ENCODE data around the gene CDC25B.

CDC25B gene

DNA sequence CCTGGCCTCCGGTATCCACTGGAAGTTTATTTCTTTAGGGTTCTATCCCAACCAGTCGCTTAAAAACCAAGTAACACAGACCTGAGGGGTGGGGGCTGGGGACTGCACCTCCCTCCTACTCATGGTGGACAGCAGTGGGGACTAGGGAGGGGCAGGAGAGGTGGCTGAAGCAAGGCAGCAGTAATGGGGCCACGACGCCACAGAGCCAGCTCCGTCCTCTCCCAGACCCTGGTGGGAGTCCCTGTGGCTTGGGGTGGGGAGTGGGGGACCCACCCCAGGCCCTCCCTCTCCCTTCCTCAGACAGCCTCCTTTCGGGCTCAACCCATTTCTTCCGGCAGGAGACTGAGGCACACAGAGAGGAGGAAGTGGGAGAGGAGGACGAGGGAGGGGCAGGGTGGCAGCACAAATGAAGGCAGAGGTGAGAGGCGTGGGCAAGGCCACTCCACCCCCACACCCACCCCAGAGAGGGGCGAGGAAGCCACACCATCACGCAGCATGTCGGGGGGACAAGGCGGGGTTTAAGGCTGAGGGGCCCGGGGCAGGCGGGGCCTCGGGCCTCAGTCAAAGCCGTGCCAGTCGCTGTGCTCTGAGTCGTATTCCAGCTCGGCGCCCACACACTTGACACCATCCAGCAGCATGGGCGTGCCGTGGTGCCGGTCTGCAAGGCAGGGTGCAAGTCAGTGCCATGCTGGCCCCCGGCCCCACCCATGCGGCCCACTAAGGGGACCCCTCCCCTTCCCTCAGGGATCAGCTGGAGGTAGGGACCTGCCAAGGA lies 42.4 kb upstream of the CDC25B start:
- H3K9me3 ChIP-seq (ENCODE audit: control insufficient read depth, low read length) = no peaks in the 10 kb centered on the region
- peaks cover 12% of the 10 kb centered on the region for H3K4me1 ChIP-seq (ENCODE audit: control insufficient read depth, insufficient read depth, low read length)
- no peak overlapping the region for H3K27ac ChIP-seq (ENCODE audit: insufficient read depth, low read depth, low read length, poor library complexity, severe bottlenecking)
- H3K36me3 ChIP-seq (ENCODE audit: control insufficient read depth, insufficient read depth, low read length) = no peaks in the 10 kb centered on the region
- no peak overlapping the region for H3K4me3 ChIP-seq (ENCODE audit: insufficient read depth, low read depth, low read length)
- peaks cover 44% of the 10 kb centered on the region for H3K27me3 ChIP-seq (ENCODE audit: control insufficient read depth, insufficient read depth, low read length, poor library complexity, severe bottlenecking)
- WGBS, 2 experiments = 90 to 93% methylated on average over 23 to 26 of the region's 26 CpGs

DNA sequence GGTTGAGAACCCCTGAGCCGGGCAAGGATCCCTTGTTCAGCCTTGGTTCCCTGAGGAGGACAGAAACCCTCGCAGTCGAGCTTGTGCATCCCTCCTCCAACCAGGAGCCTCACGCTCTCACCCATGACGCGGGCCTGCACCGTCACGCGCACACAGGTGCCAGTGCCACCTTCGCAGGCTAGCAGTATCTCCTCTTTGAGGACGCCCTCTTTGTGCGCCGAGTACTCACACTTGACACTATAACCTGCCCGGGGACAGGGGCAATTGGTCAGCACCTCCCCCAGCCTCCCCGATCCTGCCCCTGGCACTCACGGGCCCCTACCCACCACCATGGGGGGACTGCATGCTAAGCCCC lies 41.9 kb upstream of the CDC25B start:
- Histone ChIP-seq H3K4me1 (ENCODE audit: control insufficient read depth, insufficient read depth, low read length) (peaks cover 12% of the 10 kb centered on the region), H3K27ac (ENCODE audit: insufficient read depth, low read depth, low read length, poor library complexity, severe bottlenecking) (no peak overlapping the region), H3K27me3 (ENCODE audit: control insufficient read depth, insufficient read depth, low read length, poor library complexity, severe bottlenecking) (peaks cover 38% of the 10 kb centered on the region), H3K9me3 (ENCODE audit: control insufficient read depth, low read length) (no peaks in the 10 kb centered on the region), H3K4me3 (ENCODE audit: insufficient read depth, low read depth, low read length) (no peak overlapping the region), H3K36me3 (ENCODE audit: control insufficient read depth, insufficient read depth, low read length) (no peaks in the 10 kb centered on the region)
- WGBS, 2 experiments = 95% methylated on average over 16 of the region's 16 CpGs

DNA sequence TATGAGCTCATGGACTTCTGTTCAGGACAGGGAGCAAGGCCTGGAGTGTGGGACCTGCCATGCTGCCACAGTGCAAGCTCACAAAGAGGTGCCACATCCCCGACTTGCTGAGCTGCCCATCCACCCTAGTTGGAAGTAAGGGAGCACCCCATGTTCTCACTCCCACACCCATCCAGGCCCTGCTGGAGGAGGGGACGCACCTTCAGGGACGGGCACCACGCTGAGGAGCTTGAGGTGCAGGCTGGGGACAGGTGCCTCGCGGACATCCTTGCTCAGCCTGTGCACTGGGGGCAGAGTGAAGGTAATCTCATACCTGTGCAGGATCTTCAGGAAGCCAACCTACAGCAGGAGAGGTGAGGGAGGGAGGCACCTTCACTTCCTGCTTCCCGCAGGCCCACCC lies 40.8 kb upstream of the CDC25B start:
- WGBS, 2 experiments = 90 to 93% methylated on average over 7 of the region's 7 CpGs
- H3K9me3 ChIP-seq (ENCODE audit: control insufficient read depth, low read length) = no peaks in the 10 kb centered on the region
- H3K27me3 ChIP-seq (ENCODE audit: control insufficient read depth, insufficient read depth, low read length, poor library complexity, severe bottlenecking) = peaks cover 28% of the 10 kb centered on the region
- H3K27ac ChIP-seq (ENCODE audit: insufficient read depth, low read depth, low read length, poor library complexity, severe bottlenecking) = no peak overlapping the region
- no peaks in the 10 kb centered on the region for H3K36me3 ChIP-seq (ENCODE audit: control insufficient read depth, insufficient read depth, low read length)
- H3K4me3 ChIP-seq (ENCODE audit: insufficient read depth, low read depth, low read length) = no peak overlapping the region
- peaks cover 8% of the 10 kb centered on the region for H3K4me1 ChIP-seq (ENCODE audit: control insufficient read depth, insufficient read depth, low read length)

DNA sequence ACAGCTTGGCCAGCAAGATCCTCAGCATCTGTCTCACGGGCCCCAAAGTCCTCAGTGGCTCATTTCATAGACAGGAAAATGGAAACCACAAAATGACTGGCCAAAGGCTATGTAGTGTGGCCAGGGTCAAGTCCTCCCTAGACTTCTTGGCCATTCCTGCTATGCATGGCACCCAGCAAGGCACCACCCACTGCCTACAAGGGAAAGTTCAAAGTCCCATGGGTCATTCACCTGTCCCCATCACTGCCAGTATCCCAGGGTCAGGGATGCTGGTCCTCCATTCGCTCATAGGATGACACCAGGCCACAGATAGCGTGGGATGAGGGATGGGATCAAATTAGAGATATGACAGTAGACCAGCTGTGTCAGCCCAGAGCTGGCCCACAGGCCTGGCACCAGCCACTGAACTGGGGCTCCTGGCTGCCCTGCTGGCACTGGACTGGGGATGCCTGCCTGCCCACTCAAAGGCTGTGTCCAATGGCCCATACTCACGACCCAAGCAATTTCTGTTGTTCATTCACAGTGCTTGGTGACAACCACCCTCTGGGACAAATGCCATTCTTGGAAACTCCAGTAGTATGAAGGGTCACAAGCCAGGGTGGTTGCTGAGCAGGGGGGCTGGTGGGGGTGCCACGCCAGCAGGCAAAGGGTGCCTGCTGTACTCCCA lies 40.2 kb upstream of the CDC25B start:
- Histone ChIP-seq H3K36me3 (ENCODE audit: control insufficient read depth, insufficient read depth, low read length) (no peaks in the 10 kb centered on the region), H3K27me3 (ENCODE audit: control insufficient read depth, insufficient read depth, low read length, poor library complexity, severe bottlenecking) (peaks cover 21% of the 10 kb centered on the region), H3K27ac (ENCODE audit: insufficient read depth, low read depth, low read length, poor library complexity, severe bottlenecking) (no peak overlapping the region), H3K4me3 (ENCODE audit: insufficient read depth, low read depth, low read length) (no peak overlapping the region), H3K9me3 (ENCODE audit: control insufficient read depth, low read length) (no peaks in the 10 kb centered on the region), H3K4me1 (ENCODE audit: control insufficient read depth, insufficient read depth, low read length) (peaks cover 11% of the 10 kb centered on the region)
- WGBS, 2 experiments = 91 to 93% methylated on average over 5 of the region's 5 CpGs

DNA sequence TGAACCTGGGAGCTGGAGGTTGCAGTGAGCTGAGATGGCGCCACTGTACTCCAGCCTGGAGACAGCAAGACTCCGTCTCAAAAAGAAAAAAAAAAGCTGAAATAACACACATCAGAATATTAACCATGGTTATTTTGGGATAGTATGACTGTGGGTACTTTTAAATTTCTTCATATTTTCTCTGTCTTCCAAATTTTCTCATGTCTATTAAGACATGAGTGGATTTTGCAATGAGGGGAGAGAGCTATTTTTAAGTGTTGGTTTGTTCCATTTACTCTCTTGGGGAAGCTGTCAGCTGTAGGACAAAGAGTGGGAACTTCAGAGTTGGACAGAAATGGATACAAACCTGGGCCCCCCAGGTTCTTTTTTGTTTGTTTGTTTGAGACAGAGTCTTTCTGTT lies 38.8 kb upstream of the CDC25B start:
- H3K4me1 ChIP-seq (ENCODE audit: control insufficient read depth, insufficient read depth, low read length) = peaks cover 8% of the 10 kb centered on the region
- no peak overlapping the region for H3K4me3 ChIP-seq (ENCODE audit: insufficient read depth, low read depth, low read length)
- peaks cover 8% of the 10 kb centered on the region for H3K27me3 ChIP-seq (ENCODE audit: control insufficient read depth, insufficient read depth, low read length, poor library complexity, severe bottlenecking)
- H3K9me3 ChIP-seq (ENCODE audit: control insufficient read depth, low read length) = no peaks in the 10 kb centered on the region
- WGBS, 2 experiments = 92 to 100% methylated on average over 1 of the region's 2 CpGs
- H3K36me3 ChIP-seq (ENCODE audit: control insufficient read depth, insufficient read depth, low read length) = no peaks in the 10 kb centered on the region
- no peak overlapping the region for H3K27ac ChIP-seq (ENCODE audit: insufficient read depth, low read depth, low read length, poor library complexity, severe bottlenecking)

DNA sequence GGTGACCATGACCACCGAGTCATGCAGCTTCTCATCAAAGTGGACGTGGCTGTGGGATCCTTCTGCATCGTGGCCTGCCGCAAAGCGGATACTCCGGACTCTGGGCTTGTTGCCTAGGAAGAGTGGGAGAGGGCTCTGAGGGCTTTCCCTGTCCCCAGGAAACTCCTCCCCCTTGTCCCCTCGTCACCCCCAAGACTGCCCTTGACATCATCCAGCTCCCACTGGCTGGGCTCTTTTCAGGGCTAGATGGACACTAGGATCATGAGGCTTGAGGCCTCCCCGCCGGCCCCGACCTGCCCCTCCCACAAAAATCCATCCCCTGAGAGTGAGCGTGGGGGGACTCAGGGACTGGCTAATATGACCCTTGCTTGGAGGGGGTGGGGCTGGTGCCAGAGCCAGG lies 37.5 kb upstream of the CDC25B start:
- no peak overlapping the region for H3K4me3 ChIP-seq (ENCODE audit: insufficient read depth, low read depth, low read length)
- H3K36me3 ChIP-seq (ENCODE audit: control insufficient read depth, insufficient read depth, low read length) = no peaks in the 10 kb centered on the region
- H3K4me1 ChIP-seq (ENCODE audit: control insufficient read depth, insufficient read depth, low read length) = peaks cover 5% of the 10 kb centered on the region
- no peaks in the 10 kb centered on the region for H3K9me3 ChIP-seq (ENCODE audit: control insufficient read depth, low read length)
- no peaks in the 10 kb centered on the region for H3K27me3 ChIP-seq (ENCODE audit: control insufficient read depth, insufficient read depth, low read length, poor library complexity, severe bottlenecking)
- H3K27ac ChIP-seq (ENCODE audit: insufficient read depth, low read depth, low read length, poor library complexity, severe bottlenecking) = no peak overlapping the region
- WGBS, 2 experiments = 95% methylated on average over 11 of the region's 11 CpGs

DNA sequence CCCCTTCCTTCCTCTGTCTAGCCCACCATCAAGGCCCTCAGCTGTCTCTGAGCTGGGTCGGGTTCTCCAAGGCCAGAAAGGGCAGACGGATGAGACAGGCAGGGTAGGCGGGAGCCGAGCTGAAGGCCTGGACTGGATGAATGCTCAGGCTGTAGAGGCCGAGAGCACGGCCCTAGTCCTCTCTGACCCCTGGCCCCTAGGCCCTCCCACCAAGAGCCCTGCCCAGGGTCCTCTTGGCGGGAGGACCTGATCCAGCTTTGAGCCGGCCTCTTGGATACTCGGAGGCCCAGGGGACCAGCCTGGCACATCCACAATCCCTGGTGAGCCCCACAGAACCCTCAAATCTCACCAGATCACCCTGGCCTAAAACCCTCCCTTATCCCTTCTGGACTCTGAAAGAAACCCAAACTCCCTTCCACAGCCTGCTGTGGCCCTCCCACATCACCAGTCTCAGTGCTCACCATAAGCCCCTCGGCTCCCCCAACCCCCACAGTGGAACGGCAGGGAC lies 36.7 kb upstream of the CDC25B start:
- 79 to 83% methylated on average over 11 of the region's 11 CpGs for WGBS, 2 experiments
- H3K4me1 ChIP-seq (ENCODE audit: control insufficient read depth, insufficient read depth, low read length) = peaks cover 5% of the 10 kb centered on the region
- H3K27me3 ChIP-seq (ENCODE audit: control insufficient read depth, insufficient read depth, low read length, poor library complexity, severe bottlenecking) = no peaks in the 10 kb centered on the region
- no peaks in the 10 kb centered on the region for H3K36me3 ChIP-seq (ENCODE audit: control insufficient read depth, insufficient read depth, low read length)
- no peak overlapping the region for H3K4me3 ChIP-seq (ENCODE audit: insufficient read depth, low read depth, low read length)
- no peaks in the 10 kb centered on the region for H3K9me3 ChIP-seq (ENCODE audit: control insufficient read depth, low read length)
- H3K27ac ChIP-seq (ENCODE audit: insufficient read depth, low read depth, low read length, poor library complexity, severe bottlenecking) = no peak overlapping the region

DNA sequence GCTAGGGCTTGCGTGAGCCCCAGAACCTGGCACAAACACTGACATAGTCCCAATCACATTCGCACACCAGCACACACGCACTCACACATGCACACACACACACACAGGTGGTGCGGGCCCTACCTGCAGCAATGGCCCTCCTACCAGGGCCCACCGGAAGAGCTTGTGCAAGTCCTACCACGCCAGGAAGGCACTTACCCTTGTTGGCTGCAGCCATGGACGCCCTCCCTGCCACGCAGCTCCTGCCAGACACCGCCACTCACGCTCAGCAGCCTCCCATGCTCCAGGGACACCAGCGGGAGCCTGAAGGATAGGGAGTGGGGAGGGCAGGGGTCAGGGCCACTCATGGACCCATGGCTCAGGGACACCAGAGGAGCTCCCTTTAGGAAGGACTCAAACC lies 36.2 kb upstream of the CDC25B start:
- Histone ChIP-seq H3K27me3 (ENCODE audit: control insufficient read depth, insufficient read depth, low read length, poor library complexity, severe bottlenecking) (no peaks in the 10 kb centered on the region), H3K27ac (ENCODE audit: insufficient read depth, low read depth, low read length, poor library complexity, severe bottlenecking) (no peak overlapping the region), H3K9me3 (ENCODE audit: control insufficient read depth, low read length) (no peaks in the 10 kb centered on the region), H3K4me3 (ENCODE audit: insufficient read depth, low read depth, low read length) (no peak overlapping the region), H3K4me1 (ENCODE audit: control insufficient read depth, insufficient read depth, low read length) (peaks cover 5% of the 10 kb centered on the region), H3K36me3 (ENCODE audit: control insufficient read depth, insufficient read depth, low read length) (no peaks in the 10 kb centered on the region)
- WGBS, 2 experiments = 95 to 96% methylated on average over 11 of the region's 11 CpGs

DNA sequence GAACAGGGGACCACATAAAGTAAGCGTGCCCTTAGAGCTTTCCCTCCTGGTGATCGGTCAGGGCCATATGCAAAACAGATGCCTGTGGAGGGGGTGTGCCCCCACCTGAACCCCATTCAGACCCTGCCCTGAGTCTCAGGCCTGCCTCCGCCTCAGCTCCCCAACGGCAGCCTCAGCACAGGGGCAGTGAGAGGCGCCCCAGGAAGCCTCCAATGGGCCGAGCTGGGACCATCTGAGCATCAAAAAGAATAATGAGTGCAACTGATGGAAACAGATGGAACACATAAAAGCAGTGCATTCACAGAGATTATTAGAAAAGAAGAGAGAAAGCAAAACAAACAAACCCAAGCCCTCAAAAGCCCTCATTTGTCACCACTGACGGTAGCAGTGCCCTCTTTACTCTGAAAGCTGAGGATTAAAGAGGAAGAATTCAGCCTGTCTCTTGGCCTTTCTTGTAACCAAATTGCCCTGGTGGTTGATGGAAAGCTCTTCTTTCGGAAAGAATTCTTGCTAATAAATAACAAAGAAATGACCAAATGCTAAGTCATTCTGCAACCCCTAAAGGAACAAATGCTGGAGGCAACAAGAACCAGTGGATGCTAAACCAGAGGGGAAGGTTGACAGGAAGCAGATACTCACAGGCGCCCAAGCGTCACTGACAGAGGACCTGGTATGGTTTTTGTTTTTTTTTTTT lies 35.3 kb upstream of the CDC25B start:
- Histone ChIP-seq H3K4me1 (ENCODE audit: control insufficient read depth, insufficient read depth, low read length) (peaks cover 5% of the 10 kb centered on the region), H3K4me3 (ENCODE audit: insufficient read depth, low read depth, low read length) (no peak overlapping the region), H3K27me3 (ENCODE audit: control insufficient read depth, insufficient read depth, low read length, poor library complexity, severe bottlenecking) (no peaks in the 10 kb centered on the region), H3K36me3 (ENCODE audit: control insufficient read depth, insufficient read depth, low read length) (no peaks in the 10 kb centered on the region), H3K27ac (ENCODE audit: insufficient read depth, low read depth, low read length, poor library complexity, severe bottlenecking) (peak overlapping the region; percentile 74), H3K9me3 (ENCODE audit: control insufficient read depth, low read length) (no peaks in the 10 kb centered on the region)
- WGBS, 2 experiments = 55 to 60% methylated on average over 10 of the region's 10 CpGs
